Measurements from ENCODE around the gene IL1R2.
"Not testable (repeated sequence)": the region's sequence is repeated elsewhere in the genome, so short reads cannot be mapped to it uniquely, and the experiment has no call there.

Gene IL1R2

GRCh38 chr2:102001767-102002142, 10.0 kb downstream of the IL1R2 start:
- ATAC-seq: no peak
- Mint-ChIP-seq H3K36me3 (no peaks in the 10 kb centered on the region), H3K9me3 (no peaks in the 10 kb centered on the region), H3K27me3 (no peaks in the 10 kb centered on the region), H3K4me3 (no peak overlapping the region), H3K4me1 (no peaks in the 10 kb centered on the region), H3K27ac (no peak overlapping the region)

GRCh38 chr2:102002228-102002627, 10.5 kb downstream of the IL1R2 start:
- Mint-ChIP-seq H3K36me3 (no peaks in the 10 kb centered on the region), H3K27ac (no peak overlapping the region), H3K4me3 (no peak overlapping the region), H3K4me1 (no peaks in the 10 kb centered on the region), H3K9me3 (no peaks in the 10 kb centered on the region), H3K27me3 (no peaks in the 10 kb centered on the region)
- ATAC-seq: no peak

GRCh38 chr2:102002909-102003308, 11.1 kb downstream of the IL1R2 start:
- not testable (repeated sequence) for H3K36me3 Mint-ChIP-seq, H3K27me3 Mint-ChIP-seq, ATAC-seq, H3K4me3 Mint-ChIP-seq, H3K4me1 Mint-ChIP-seq, H3K9me3 Mint-ChIP-seq, H3K27ac Mint-ChIP-seq

- Mint-ChIP-seq H3K4me3 (no peak overlapping the region), H3K27me3 (peaks cover 8% of the 10 kb centered on the region), H3K27ac (no peak overlapping the region), H3K36me3 (no peaks in the 10 kb centered on the region), H3K4me1 (no peaks in the 10 kb centered on the region), H3K9me3 (no peaks in the 10 kb centered on the region)
- no peak for ATAC-seq
Measured at GRCh38 chr2:102003696-102004095, 11.9 kb downstream of the IL1R2 start.

GRCh38 chr2:102004581-102004980, 12.8 kb downstream of the IL1R2 start:
- no peaks in the 10 kb centered on the region for H3K9me3 Mint-ChIP-seq
- H3K27ac Mint-ChIP-seq: no peak overlapping the region
- no peak overlapping the region for H3K4me3 Mint-ChIP-seq
- no peak for ATAC-seq
- H3K36me3 Mint-ChIP-seq: no peaks in the 10 kb centered on the region
- no peaks in the 10 kb centered on the region for H3K4me1 Mint-ChIP-seq
- H3K27me3 Mint-ChIP-seq: peaks cover 8% of the 10 kb centered on the region

GRCh38 chr2:102005449-102005848, 13.7 kb downstream of the IL1R2 start:
- Mint-ChIP-seq H3K36me3 (no peaks in the 10 kb centered on the region), H3K4me1 (peaks cover under 1% of the 10 kb centered on the region), H3K4me3 (no peak overlapping the region), H3K27me3 (peaks cover 8% of the 10 kb centered on the region), H3K27ac (no peak overlapping the region), H3K9me3 (no peaks in the 10 kb centered on the region)
- ATAC-seq: no peak

- peak; percentile 62 for ATAC-seq
- Mint-ChIP-seq H3K9me3 (no peaks in the 10 kb centered on the region), H3K4me3 (no peak overlapping the region), H3K27me3 (peaks cover 8% of the 10 kb centered on the region), H3K27ac (no peak overlapping the region), H3K4me1 (peaks cover 8% of the 10 kb centered on the region), H3K36me3 (no peaks in the 10 kb centered on the region)
Measured at GRCh38 chr2:102005989-102006885, 14.5 kb downstream of the IL1R2 start.

- Mint-ChIP-seq H3K36me3 (no peaks in the 10 kb centered on the region), H3K4me3 (no peak overlapping the region), H3K27ac (no peak overlapping the region), H3K9me3 (no peaks in the 10 kb centered on the region), H3K27me3 (peaks cover 8% of the 10 kb centered on the region), H3K4me1 (peaks cover 12% of the 10 kb centered on the region)
- no peak for ATAC-seq
Measured at GRCh38 chr2:102006886-102007278, 15.1 kb downstream of the IL1R2 start.

GRCh38 chr2:102008490-102008889, 16.7 kb downstream of the IL1R2 start:
- Mint-ChIP-seq H3K9me3 (no peaks in the 10 kb centered on the region), H3K27me3 (peaks cover 8% of the 10 kb centered on the region), H3K36me3 (no peaks in the 10 kb centered on the region), H3K4me3 (no peak overlapping the region), H3K27ac (no peak overlapping the region), H3K4me1 (peaks cover 12% of the 10 kb centered on the region)
- no peak for ATAC-seq

- Mint-ChIP-seq H3K27me3 (peaks cover 8% of the 10 kb centered on the region), H3K36me3 (no peaks in the 10 kb centered on the region), H3K4me3 (no peak overlapping the region), H3K9me3 (no peaks in the 10 kb centered on the region), H3K4me1 (peaks cover 18% of the 10 kb centered on the region), H3K27ac (no peak overlapping the region)
- no peak for ATAC-seq
Measured at GRCh38 chr2:102009557-102009956, 17.8 kb downstream of the IL1R2 start.

GRCh38 chr2:102010902-102011301, 19.1 kb downstream of the IL1R2 start:
- Mint-ChIP-seq H3K4me1 (peaks cover 18% of the 10 kb centered on the region), H3K4me3 (no peak overlapping the region), H3K27me3 (peaks cover 8% of the 10 kb centered on the region), H3K36me3 (no peaks in the 10 kb centered on the region), H3K27ac (peak overlapping the region; percentile 31), H3K9me3 (no peaks in the 10 kb centered on the region)
- ATAC-seq: no peak

- Mint-ChIP-seq H3K4me1 (peaks cover 18% of the 10 kb centered on the region), H3K27ac (no peak overlapping the region), H3K27me3 (peaks cover 8% of the 10 kb centered on the region), H3K4me3 (no peak overlapping the region), H3K36me3 (no peaks in the 10 kb centered on the region), H3K9me3 (no peaks in the 10 kb centered on the region)
- no peak for ATAC-seq
Measured at GRCh38 chr2:102012061-102012614, 20.4 kb downstream of the IL1R2 start.

- no peaks in the 10 kb centered on the region for H3K9me3 Mint-ChIP-seq
Measured at GRCh38 chr2:102013206-102014040, 21.7 kb downstream of the IL1R2 start.

GRCh38 chr2:102014041-102014345, 22.2 kb downstream of the IL1R2 start:
- Mint-ChIP-seq H3K9me3 (no peaks in the 10 kb centered on the region), H3K27ac (no peak overlapping the region), H3K36me3 (no peaks in the 10 kb centered on the region), H3K4me3 (no peak overlapping the region), H3K4me1 (peaks cover 18% of the 10 kb centered on the region), H3K27me3 (no peaks in the 10 kb centered on the region)
- no peak for ATAC-seq

More at GRCh38 chr2:102013206-102014040, 21.7 kb downstream of the IL1R2 start:
- ATAC-seq: peak; percentile 54
- H3K27ac Mint-ChIP-seq: peak overlapping the region; percentile 24
- H3K4me3 Mint-ChIP-seq: no peak overlapping the region
- H3K36me3 Mint-ChIP-seq: no peaks in the 10 kb centered on the region
- peaks cover 18% of the 10 kb centered on the region for H3K4me1 Mint-ChIP-seq
- H3K27me3 Mint-ChIP-seq: no peaks in the 10 kb centered on the region

- Mint-ChIP-seq H3K27ac (no peak overlapping the region), H3K4me1 (peaks cover 20% of the 10 kb centered on the region), H3K4me3 (no peak overlapping the region), H3K9me3 (no peaks in the 10 kb centered on the region), H3K36me3 (no peaks in the 10 kb centered on the region), H3K27me3 (no peaks in the 10 kb centered on the region)
- no peak for ATAC-seq
Measured at GRCh38 chr2:102015399-102015798, 23.6 kb downstream of the IL1R2 start.

Data from stimulated activated memory B cell treated with anti-CD40 and anti-IgM and Interleukin-4, amounts not matched to agents 10 μg/mL and 1 μg/mL and 100 μg/mL, for 72 hours (primary cell).